Activated naive CD4-positive, alpha-beta T cell treated with anti-CD3 and anti-CD28 coated beads, Interleukin-2, amount 10 ng/mL, durations not matched to agents 7 days and 5 days (primary cell): ENCODE data around the gene EIF5AL1.
A peak's percentile ranks its signal among the peaks of the same experiment; 100 is the strongest.
"Not testable (repeated sequence)": the region's sequence is repeated elsewhere in the genome, so short reads cannot be mapped to it uniquely, and the experiment has no call there.

Source experiments
- CTCF ChIA-PET: fragments of 350-600 bp; sonication (Branson Sonifier 250); formaldehyde crosslinking; loops from one replicate; lab custom pipeline; 2021; ENCODE audit warnings: antibody characterized with exemption; lab: Charles Lee
- DNase-seq: peaks from one replicate; pipeline ENCODE4 v3.0.0-alpha.2; 2020
- H3K27ac Mint-ChIP-seq: one replicate; pipeline ENCODE4 v1.8.0; 2021; ENCODE audit warnings: mild to moderate bottlenecking, moderate library complexity, mixed read lengths
- H3K27me3 Mint-ChIP-seq: one replicate; pipeline ENCODE4 v1.8.0; 2021; ENCODE audit warnings: mild to moderate bottlenecking, mixed read lengths
- H3K36me3 Mint-ChIP-seq: one replicate; pipeline ENCODE4 v1.8.0; 2021; ENCODE audit warnings: mixed read lengths
- H3K4me1 Mint-ChIP-seq: one replicate; pipeline ENCODE4 v1.8.0; 2021; ENCODE audit warnings: mixed read lengths
- H3K4me3 Mint-ChIP-seq: one replicate; pipeline ENCODE4 v1.8.0; 2021; ENCODE audit warnings: mild to moderate bottlenecking, moderate library complexity, mixed read lengths
- H3K9me3 Mint-ChIP-seq: one replicate; pipeline ENCODE4 v1.8.0; 2021; ENCODE audit warnings: mixed read lengths

EIF5AL1 gene

GRCh38 chr10:79542626-79543025 is 30.3 kb downstream of the EIF5AL1 start:
- Mint-ChIP-seq H3K36me3 (peaks cover 15% of the 10 kb centered on the region), H3K4me1 (peaks cover 41% of the 10 kb centered on the region), H3K9me3 (peaks cover 17% of the 10 kb centered on the region), H3K4me3 (no peak overlapping the region), H3K27me3 (no peaks in the 10 kb centered on the region), H3K27ac (no peak overlapping the region)
- CTCF ChIA-PET, result no interaction called here
- DNase-seq, result no peak

GRCh38 chr10:79544408-79544807 is 32.1 kb downstream of the EIF5AL1 start:
- H3K4me3 Mint-ChIP-seq, CTCF ChIA-PET, H3K27me3 Mint-ChIP-seq, H3K27ac Mint-ChIP-seq, DNase-seq: not testable (repeated sequence)
- H3K36me3 Mint-ChIP-seq, result peaks cover 15% of the 10 kb centered on the region
- H3K4me1 Mint-ChIP-seq, result peaks cover 57% of the 10 kb centered on the region
- peaks cover 17% of the 10 kb centered on the region for H3K9me3 Mint-ChIP-seq

DNA sequence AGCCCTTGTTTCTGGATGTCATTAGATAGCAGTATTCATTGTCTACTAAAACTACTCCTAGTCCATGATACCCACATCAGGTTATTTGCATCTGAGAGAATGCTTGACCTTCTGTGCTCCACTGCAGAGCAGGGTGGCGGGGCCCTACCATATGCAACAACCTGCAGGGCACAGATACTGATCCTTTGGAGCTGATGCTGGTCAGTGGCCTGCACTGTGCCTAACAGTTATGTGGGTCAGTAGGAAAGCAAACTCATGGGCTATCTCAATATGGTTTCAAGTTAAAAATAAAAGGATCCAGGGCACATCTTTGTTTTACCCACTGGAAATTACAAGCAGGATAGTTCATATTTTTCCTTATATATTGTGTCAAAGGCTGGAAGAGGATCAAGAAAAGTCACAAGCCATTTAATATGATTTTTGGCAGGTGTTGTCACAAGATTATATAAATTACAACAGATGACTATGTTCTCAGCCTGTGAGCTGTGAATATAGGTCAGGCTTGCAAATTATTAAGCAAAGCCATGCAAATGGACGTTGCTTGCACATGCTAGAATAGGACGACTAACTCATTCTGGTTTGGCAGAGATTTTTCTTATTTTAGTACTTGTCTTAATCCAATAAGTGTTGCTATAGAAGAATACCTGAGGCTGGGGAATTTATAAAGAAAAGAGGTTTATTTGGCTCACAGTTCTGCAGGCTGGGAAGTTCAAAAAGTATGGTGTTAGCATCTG is 32.8 kb downstream of the EIF5AL1 start:
- CTCF ChIA-PET, H3K4me3 Mint-ChIP-seq, H3K27ac Mint-ChIP-seq, H3K27me3 Mint-ChIP-seq, DNase-seq: not testable (repeated sequence)
- peaks cover 60% of the 10 kb centered on the region for H3K4me1 Mint-ChIP-seq
- peaks cover 17% of the 10 kb centered on the region for H3K9me3 Mint-ChIP-seq
- H3K36me3 Mint-ChIP-seq, result peaks cover 15% of the 10 kb centered on the region

- not testable (repeated sequence) for DNase-seq
These were observed 34.8 kb downstream of the EIF5AL1 start for GRCh38 chr10:79547128-79547527.

GRCh38 chr10:79547973-79548372 is 35.6 kb downstream of the EIF5AL1 start:
- CTCF ChIA-PET, result interaction anchor here (1.4 kb wide), 1 partner anchor 61 kb away, joined by 4 read pairs; no protein-coding TSS in a partner anchor
- Mint-ChIP-seq H3K36me3 (peaks cover 15% of the 10 kb centered on the region), H3K4me1 (peaks cover 54% of the 10 kb centered on the region), H3K27me3 (no peaks in the 10 kb centered on the region), H3K27ac (peak overlapping the region; percentile 82), H3K4me3 (peak overlapping the region; percentile 3), H3K9me3 (peaks cover 17% of the 10 kb centered on the region)
- peak; percentile 39 for DNase-seq

More at GRCh38 chr10:79547128-79547527, 34.8 kb downstream of the EIF5AL1 start:
- Mint-ChIP-seq H3K36me3 (peaks cover 15% of the 10 kb centered on the region), H3K9me3 (peaks cover 17% of the 10 kb centered on the region), H3K27ac (peak overlapping the region; percentile 82), H3K4me1 (peaks cover 55% of the 10 kb centered on the region)
- H3K4me3 Mint-ChIP-seq, H3K27me3 Mint-ChIP-seq: not testable (repeated sequence)
- CTCF ChIA-PET, result interaction anchor here (0.6 kb wide), 1 partner anchor 828 kb away, joined by 3 read pairs; no protein-coding TSS in a partner anchor

- Mint-ChIP-seq H3K4me3 (no peak overlapping the region), H3K9me3 (peaks cover under 1% of the 10 kb centered on the region), H3K36me3 (no peaks in the 10 kb centered on the region), H3K27me3 (peaks cover 11% of the 10 kb centered on the region), H3K27ac (no peak overlapping the region), H3K4me1 (peaks cover 42% of the 10 kb centered on the region)
- no peak for DNase-seq
- CTCF ChIA-PET, result no interaction called here
These were observed 39.8 kb downstream of the EIF5AL1 start for GRCh38 chr10:79552143-79552542.

DNA sequence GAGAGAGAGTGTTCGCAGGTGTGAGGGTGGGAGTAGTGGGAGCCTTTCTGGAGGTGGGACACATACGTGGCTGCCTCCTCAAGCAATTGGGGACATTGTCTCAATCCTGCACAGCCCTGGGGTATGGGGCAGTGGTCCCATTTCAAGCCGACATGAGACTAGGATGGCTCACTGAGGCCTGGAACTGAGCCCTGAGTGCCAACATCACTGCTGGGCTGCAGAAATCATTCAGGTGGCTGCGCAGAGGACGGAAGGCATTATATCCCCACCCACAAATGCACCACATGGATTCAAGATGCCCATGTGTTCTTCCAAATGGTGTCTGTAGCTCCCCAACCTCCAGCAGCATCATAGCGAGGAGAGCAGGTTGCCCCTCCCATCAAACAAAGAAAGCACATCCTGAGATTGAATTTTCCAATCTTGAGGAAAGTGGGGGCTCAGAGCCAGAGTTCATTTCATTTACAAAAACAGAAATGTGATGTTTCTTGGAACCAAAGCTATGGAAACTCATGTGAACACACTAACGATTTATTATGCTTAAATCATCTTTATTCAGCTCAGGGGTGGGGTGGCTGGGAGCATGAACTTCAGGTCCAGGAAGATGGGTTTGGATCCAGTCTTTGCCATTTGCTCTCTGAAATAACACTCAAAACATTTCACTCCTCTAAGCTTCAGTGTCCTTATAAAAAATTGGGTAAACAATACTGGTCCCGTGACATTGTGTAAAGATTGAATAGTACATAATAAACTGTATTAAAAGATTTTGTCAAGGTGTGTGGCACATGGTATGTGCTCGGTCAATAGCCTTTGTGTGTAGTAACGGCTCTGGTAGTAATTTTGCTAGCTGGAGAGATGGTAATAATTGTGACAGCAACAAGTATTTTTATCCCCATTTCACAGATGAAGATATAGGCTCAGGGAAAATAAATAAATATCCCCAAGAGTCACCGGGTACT is 43.3 kb downstream of the EIF5AL1 start:
- CTCF ChIA-PET, result no interaction called here
- peaks cover 29% of the 10 kb centered on the region for H3K27me3 Mint-ChIP-seq
- H3K27ac Mint-ChIP-seq, result no peak overlapping the region
- peaks cover 13% of the 10 kb centered on the region for H3K4me1 Mint-ChIP-seq
- H3K9me3 Mint-ChIP-seq, result no peaks in the 10 kb centered on the region
- H3K36me3 Mint-ChIP-seq, result no peaks in the 10 kb centered on the region
- no peak for DNase-seq
- H3K4me3 Mint-ChIP-seq, result no peak overlapping the region

- H3K27ac Mint-ChIP-seq, H3K9me3 Mint-ChIP-seq, H3K36me3 Mint-ChIP-seq, H3K4me3 Mint-ChIP-seq, DNase-seq, CTCF ChIA-PET: not testable (repeated sequence)
- Mint-ChIP-seq H3K4me1 (peaks cover 15% of the 10 kb centered on the region), H3K27me3 (peaks cover 34% of the 10 kb centered on the region)
These were observed 44.6 kb downstream of the EIF5AL1 start for GRCh38 chr10:79556961-79557360.

- CTCF ChIA-PET, result interaction anchor here (0.6 to 1.6 kb wide), 2 partner anchors 185 to 485 kb away, joined by 3 to 4 read pairs; no protein-coding TSS in a partner anchor
- Mint-ChIP-seq H3K4me3 (no peak overlapping the region), H3K36me3 (no peaks in the 10 kb centered on the region), H3K4me1 (peaks cover 7% of the 10 kb centered on the region), H3K27ac (no peak overlapping the region), H3K27me3 (peaks cover 44% of the 10 kb centered on the region), H3K9me3 (no peaks in the 10 kb centered on the region)
- no peak for DNase-seq
These were observed 47.4 kb downstream of the EIF5AL1 start for GRCh38 chr10:79559726-79560125.

DNA sequence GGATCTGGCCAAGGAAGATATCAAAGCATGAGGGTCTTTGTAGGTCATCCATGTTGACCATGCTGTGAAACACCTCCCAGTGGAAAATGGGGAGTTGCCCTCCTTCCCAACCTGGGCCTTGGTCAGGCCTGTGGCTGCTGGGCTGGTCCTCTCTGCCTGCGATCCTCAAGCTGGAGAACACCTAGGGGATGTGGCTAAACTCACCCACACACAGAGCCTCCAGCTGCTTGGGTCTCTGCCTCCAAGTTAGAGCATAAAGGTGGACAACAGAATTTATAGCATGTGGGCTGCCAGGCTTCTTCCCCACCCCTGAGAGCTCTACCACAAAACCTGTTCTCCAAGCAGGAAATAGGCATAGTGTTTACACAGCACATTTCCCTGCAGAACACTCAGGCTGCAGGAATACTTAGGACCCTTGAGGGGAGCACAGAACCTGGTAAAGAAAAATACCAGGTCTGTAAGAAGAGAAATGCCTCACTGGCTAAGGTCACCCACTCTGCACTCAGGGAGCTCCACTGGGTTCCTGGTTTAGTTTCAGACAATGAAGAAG is 47.9 kb downstream of the EIF5AL1 start, which contains the start of gene SFTPA2:
SFTPA2 (minus strand) TSS at position 248 of the 550 bp plus-strand sequence. CDS start 924 bp downstream, outside the sequence.
- DNase-seq, result no peak
- Mint-ChIP-seq H3K27ac (no peak within 1 kb of the TSS), H3K4me1 (peaks cover 7% of the 10 kb centered on the region), H3K4me3 (no peak within 1 kb of the TSS), H3K9me3 (no peaks in the 10 kb centered on the region), H3K36me3 (no peaks in the 10 kb centered on the region), H3K27me3 (peaks cover 43% of the 10 kb centered on the region)
- CTCF ChIA-PET, result interaction anchor here (0.6 to 1.6 kb wide), 3 partner anchors 186 to 485 kb away, joined by 3 to 4 read pairs (median 3); no protein-coding TSS in a partner anchor

- Mint-ChIP-seq H3K9me3 (no peaks in the 10 kb centered on the region), H3K27me3 (peaks cover 40% of the 10 kb centered on the region), H3K36me3 (no peaks in the 10 kb centered on the region), H3K4me1 (peaks cover 7% of the 10 kb centered on the region), H3K4me3 (no peak overlapping the region), H3K27ac (no peak overlapping the region)
- CTCF ChIA-PET, result interaction anchor here (1.6 kb wide), 1 partner anchor 484 kb away, joined by 4 read pairs; no protein-coding TSS in a partner anchor
- no peak for DNase-seq
These were observed 48.9 kb downstream of the EIF5AL1 start for GRCh38 chr10:79561257-79561656.

GRCh38 chr10:79562135-79562756 is 49.9 kb downstream of the EIF5AL1 start:
- CTCF ChIA-PET, result interaction anchor here (0.7 to 1.5 kb wide), 3 partner anchors 45 to 48 kb away, joined by 4 to 6 read pairs (median 4); partner anchors contain the start of gene SFTPA1
- no peak overlapping the region for H3K27ac Mint-ChIP-seq
- H3K4me1 Mint-ChIP-seq, result peaks cover 7% of the 10 kb centered on the region
- H3K27me3 Mint-ChIP-seq, result peaks cover 37% of the 10 kb centered on the region
- peak; percentile 78 for DNase-seq
- no peaks in the 10 kb centered on the region for H3K36me3 Mint-ChIP-seq
- H3K4me3 Mint-ChIP-seq, result no peak overlapping the region
- H3K9me3 Mint-ChIP-seq, result no peaks in the 10 kb centered on the region

DNA sequence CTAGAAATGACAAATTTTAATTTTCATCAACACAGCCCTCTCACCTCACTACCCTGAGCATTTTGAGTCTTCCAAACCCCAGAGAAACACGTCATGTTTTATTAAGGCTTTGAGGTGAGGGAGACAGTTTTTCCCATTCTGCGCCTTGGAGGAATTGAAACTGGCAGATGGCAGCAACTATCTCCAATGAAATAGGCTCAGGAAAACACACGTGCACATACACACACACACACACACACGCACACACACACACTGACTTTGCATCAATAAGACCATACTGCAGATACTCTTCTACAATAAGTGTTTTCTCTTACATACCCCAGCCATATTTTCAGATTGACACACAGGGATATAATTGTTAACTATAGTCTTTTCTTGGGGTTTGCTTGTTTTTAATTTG is 51.1 kb downstream of the EIF5AL1 start:
- CTCF ChIA-PET, result interaction anchor here (0.7 to 1.5 kb wide), 2 partner anchors 44 to 47 kb away, joined by 4 to 6 read pairs; partner anchors contain the start of gene SFTPA1
- H3K9me3 Mint-ChIP-seq, result no peaks in the 10 kb centered on the region
- peaks cover 7% of the 10 kb centered on the region for H3K4me1 Mint-ChIP-seq
- no peak overlapping the region for H3K4me3 Mint-ChIP-seq
- H3K27ac Mint-ChIP-seq, result no peak overlapping the region
- DNase-seq, result no peak
- H3K27me3 Mint-ChIP-seq, result peaks cover 45% of the 10 kb centered on the region
- no peaks in the 10 kb centered on the region for H3K36me3 Mint-ChIP-seq
